Measurements from ENCODE around the gene YBX2. TPM values are rescaled to one million over a fixed set of nuclear protein-coding genes. Genes with fewer than 3 reads are reported as not detected.
"Not testable (repeated sequence)": the region's sequence is repeated elsewhere in the genome, so short reads cannot be mapped to it uniquely, and the experiment has no call there.

YBX2 gene
- total RNA-seq, 1 donor from 2014 or later = 0.96 TPM

DNA sequence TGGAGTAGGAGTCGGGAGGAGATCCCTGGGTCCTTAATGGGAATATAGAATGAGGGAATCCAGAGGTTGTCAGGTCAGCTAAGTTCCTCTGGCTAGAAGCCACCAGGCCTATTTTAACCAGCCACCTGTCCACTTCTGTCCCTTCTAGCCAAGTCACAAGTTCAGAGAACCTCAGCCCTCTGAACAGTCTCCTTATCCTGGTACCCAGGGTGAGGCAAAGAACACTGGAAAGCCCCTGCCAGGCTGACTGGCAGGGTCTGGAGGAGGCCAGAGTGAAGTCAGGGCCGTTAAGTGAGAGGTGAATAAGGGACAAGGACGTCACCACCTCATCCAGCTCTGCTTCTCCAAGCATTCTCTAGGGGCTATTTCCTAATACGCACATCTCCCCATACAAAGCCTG, 45.6 kb downstream of the YBX2 start:
- peak; percentile 1 for DNase-seq (ENCODE audit: low spot score)

DNA sequence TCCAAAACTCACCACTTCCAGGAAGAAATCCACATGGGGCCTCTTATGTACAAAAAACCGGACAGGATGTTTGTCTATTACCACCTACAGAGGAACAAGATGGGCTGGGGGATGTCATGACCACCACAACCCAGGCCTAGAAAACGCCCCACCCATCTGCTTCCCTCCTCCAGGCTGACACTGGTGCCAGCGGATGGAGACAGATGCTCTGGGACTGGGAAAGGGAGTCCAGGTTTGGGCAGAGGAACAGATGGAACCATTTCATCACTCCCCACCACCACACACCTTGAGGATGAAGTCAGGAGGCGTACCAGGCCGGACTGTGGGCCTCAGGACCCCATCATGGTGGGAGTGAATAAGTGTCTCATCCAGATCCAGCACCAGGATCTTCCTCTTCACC, 47.7 kb downstream of the YBX2 start:
- no peak for DNase-seq (ENCODE audit: low spot score)

DNA sequence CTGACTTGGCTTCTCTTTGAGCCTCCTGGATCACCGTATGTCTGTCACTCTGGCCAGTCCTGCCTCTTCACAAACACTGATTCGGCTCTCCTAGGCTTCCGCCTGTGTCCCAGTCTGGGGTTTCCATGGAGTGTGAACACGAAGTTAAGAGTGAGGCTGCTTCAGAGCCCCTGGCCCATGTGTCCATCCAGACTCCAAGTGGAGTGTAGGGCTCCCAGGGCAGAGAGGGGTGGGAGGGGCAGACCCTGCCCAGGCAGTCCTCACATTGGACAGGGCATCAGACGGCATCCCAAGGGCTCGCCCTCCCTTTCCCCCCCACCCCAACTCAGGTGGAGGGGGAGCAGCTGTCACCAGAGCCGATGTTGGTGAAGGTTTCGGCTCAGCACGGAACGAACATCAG, 50.6 kb downstream of the YBX2 start:
- DNase-seq (ENCODE audit: low spot score) = not testable (repeated sequence)

DNA sequence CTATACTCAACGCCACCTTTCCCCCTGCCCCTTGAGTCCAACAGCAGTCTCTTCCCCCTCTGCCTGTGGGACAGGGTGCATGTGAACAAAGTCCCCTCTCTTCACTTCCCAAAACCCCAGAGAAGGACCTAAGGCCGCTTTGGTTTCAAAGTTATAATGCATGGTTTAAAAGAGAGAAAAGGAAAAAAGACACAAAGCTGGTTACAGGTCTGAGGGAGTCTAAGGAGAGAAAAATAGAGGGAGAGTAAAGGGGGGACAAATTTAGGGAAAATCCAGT, 51.0 kb downstream of the YBX2 start:
- no peak for DNase-seq (ENCODE audit: low spot score)

DNA sequence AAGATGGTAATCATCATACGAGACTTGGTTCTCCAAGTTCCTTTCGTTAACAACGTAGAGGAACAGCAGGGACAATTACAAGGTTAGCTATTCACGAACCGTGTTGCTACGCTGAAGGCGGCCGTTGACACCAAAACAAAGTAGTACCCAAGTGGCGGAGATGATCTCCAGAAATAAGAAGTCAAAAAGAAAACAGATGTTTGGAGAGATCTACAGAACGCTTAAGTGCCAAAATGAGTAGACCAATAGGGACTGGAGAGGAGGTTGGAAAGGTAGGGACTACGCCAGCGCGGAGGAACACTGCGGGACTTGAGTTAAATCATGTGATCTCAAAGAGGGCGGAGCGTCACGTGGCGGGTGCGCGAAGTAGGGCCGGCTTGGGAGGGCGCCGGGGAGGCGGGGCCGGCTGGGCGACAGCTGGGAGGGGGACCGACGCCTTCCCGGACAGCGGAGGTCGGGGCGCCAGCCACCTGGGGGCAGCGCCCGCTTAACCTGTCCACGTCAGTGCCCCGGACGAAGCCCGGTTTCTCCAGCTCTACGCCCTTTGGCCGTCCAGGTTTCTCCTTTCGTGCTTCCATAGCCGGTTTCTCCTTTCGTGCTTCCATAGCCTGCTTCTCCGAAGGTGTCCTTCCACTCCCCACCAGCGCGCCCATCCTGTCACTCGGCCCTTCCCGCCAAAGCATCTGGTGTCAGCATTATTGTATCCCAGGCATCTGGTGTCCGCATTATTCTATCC, 51.6 kb downstream of the YBX2 start:
- DNase-seq (ENCODE audit: low spot score) = peak; percentile 98

DNA sequence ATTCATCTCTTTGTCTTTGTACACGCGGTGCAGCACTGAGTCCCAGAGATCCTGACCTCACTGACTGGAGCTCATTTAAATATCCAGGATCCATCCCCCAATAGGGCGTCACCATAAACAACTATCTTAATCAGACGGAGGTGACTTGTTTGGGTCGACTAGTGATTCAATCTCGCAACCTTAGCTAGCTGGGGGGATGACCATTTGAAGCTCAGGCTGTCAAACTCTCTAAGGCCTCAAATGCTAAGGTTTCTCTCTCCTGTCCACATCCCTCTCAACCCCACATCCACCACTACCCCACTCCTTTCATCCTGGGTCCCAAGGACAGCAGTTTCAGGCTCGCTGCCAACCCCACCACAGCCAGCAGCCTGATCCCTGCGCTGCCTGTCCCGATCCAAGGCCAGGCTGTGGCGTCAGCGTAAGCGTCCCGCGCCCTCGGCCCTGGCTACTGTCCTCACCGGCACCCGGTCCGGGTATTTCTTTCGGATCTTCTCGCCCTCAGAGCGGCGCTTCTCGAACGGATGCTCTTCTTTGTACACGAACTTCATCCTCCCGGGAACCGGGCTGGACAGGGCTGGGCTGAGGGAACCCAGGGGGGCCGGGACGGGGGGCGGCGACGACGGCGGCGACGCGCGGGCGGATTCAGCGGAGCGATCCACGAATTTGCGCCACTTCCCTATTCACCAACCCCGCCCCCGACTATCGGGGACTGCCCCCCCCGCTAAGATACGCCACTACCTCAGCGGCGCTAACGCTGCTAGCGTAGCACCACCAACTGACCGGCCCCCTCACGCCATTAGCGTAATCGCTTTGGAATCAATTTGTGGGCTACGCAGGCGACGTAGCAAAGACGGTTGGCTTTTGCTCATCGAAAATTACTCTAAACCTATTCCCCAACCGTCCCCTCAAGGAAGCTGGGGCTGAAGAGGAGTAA, 52.4 kb downstream of the YBX2 start, which contains the start of gene GABARAP:
TSS of gene GABARAP (minus strand) at position 667 of the 934 bp plus-strand sequence. CDS start at position 548, 119 bp downstream.
- peak; percentile 97 for DNase-seq (ENCODE audit: low spot score)

DNA sequence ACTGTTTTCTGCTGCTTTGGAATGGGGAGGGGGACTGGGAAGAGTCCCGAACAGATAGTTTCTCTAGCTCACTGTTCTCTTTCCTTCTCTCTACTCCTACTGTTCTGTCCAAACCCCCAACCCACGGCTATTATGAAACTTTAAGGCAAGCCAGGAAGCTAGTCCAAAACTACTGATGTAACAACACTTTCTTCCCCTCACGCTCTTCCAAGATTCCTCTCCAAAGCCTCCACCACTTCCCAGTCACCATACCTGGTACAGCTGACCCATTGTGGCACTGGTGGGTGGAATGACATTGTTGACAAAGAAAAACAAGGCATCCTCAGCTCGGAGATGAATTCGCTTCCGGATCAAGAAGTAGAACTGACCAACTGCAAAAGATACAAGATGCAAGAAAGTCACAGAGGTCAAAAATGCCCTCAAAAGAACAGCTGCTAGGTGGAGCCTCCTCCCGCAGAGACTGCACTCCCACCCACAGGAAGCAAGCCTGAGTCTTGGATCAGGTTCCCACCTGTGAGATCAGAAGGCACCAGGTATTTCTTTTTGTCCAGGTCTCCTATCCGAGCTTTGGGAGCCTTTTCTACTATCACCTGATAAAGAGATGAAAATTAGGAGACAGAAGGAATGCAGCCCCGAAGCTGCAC, 53.2 kb downstream of the YBX2 start:
- no peak for DNase-seq (ENCODE audit: low spot score)

DNA sequence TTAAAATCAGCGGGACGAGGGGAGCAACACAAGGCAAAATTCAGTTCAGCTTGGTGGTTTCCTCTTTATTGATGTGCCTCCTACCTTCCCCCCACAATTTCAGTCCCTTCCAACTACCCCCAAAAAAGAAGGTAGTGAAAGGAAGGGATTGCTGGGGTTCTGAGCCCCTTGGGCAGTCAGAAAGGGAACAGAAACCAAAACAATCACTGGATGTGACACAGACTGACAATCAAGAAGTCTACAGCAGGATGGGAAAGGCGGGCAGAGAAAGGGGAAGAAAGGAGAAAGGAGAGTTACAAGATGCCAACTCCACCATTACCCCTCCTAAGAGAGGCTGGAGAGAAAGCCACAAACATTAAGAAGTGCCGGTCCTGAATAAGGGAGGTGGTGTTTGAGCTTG, 54.1 kb downstream of the YBX2 start:
- no peak for DNase-seq (ENCODE audit: low spot score)

DNA sequence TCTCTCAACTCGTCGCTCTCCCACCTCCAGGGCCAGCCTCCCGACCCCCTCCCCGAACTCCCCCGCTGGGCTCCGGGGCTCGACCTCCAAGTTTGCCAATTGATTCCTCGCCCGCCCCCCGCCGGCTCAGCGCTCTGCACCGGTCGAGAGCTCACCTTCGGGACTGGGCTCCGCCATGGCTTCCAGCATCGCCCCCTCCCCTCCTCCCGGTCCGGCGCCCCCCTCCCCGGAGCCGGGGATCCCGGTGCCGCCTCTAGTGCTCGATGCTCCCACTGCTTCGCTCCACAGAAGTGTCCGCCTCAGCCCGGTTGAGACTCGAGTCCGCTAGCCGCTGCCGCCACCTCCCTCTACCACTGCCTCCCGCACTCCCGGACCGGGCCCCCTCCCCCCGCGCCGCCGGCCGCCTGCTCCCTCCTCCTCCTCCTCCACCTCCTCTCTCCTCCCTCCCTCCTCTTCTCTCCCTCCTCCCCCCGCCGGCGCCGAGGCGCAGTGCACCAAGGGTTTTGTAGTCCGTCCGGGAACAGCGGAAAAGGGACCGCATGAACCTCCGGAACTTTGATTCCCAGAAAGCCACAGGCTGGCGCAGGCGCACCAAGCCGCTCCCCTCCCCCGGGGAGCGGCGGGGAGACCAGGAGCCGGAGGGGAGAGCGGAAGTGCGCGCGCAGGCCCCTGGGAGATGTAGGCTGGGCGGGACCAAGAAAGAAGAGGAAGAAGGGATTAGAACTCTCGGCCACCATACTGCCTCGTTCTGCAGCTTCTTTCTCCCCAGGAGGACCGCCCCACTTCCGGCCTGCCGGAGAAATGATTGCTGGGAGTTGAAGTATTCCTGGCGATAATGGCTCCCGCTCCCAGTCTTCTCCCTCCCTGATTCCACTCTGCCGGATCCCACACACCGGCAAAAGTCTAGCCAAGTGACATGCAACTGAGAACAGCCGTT, 55.1 kb downstream of the YBX2 start, which contains the start of gene PHF23:
TSS of gene PHF23 (minus strand) at position 367 of the 937 bp plus-strand sequence. CDS start at position 189, 178 bp downstream.
- DNase-seq (ENCODE audit: low spot score) = peak; percentile 100

DNA sequence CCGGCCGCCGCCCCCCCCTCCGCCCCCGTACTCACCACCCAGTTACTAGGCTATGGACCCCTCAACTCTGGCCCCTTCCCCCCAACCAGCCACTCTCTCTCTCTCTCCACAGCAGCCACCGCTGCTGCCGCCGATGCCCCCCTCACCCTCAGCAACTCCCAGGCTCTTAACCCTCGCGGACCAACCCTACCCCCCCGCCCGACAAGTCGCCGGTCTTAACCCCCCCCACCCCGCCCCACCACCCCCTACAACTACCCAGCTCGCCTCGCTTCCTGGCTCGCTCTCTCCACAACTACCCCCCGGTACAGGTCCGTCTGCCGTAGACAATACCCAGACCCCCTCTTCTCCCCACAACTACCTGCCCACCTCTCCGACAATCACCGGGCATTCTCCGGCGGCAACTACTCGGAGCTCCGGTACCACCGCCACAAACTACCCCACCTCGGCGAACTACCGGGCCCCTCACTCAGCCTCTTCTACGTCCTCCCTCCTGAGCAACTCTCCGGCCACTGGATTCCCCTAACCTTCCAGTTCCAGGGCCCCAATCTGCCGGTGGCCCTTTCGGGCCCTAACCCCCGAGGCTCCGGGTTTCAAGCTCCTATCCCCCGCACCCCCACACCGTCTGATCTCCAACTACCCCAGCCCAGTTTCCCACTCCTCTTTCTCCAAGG, 55.9 kb downstream of the YBX2 start:
- DNase-seq (ENCODE audit: low spot score) = no peak

Other genes with a start within 250 kb of the YBX2 start
- not detected for gene CLEC10A, start 214.4 kb downstream of the YBX2 start, total RNA-seq (ENCODE audit: insufficient read depth, low replicate concordance)
- not detected for gene ASGR2, start 179.8 kb downstream of the YBX2 start, total RNA-seq (ENCODE audit: insufficient read depth, low replicate concordance)
- 1.2 TPM for gene ASGR1, start 115.3 kb downstream of the YBX2 start, total RNA-seq (ENCODE audit: insufficient read depth, low replicate concordance)
- gene DLG4, start 74.8 kb downstream of the YBX2 start, total RNA-seq (ENCODE audit: insufficient read depth, low replicate concordance) = 18.3 TPM
- gene ACADVL, start 74.7 kb downstream of the YBX2 start, total RNA-seq (ENCODE audit: insufficient read depth, low replicate concordance) = 147 TPM
- gene DVL2, start 60.1 kb downstream of the YBX2 start, total RNA-seq (ENCODE audit: insufficient read depth, low replicate concordance) = 64.8 TPM
- gene PHF23, start 55.2 kb downstream of the YBX2 start, total RNA-seq (ENCODE audit: insufficient read depth, low replicate concordance) = 29.1 TPM
- gene GABARAP, start 52.2 kb downstream of the YBX2 start, total RNA-seq (ENCODE audit: insufficient read depth, low replicate concordance) = 240 TPM
- gene CTDNEP1, start 42.9 kb downstream of the YBX2 start, total RNA-seq (ENCODE audit: insufficient read depth, low replicate concordance) = 15.4 TPM
- gene ELP5, start 42.4 kb downstream of the YBX2 start, total RNA-seq (ENCODE audit: insufficient read depth, low replicate concordance) = 13.7 TPM
- 14.2 TPM for gene CLDN7, start 32.2 kb downstream of the YBX2 start, total RNA-seq (ENCODE audit: insufficient read depth, low replicate concordance)
- 7.7 TPM for gene SLC2A4, start 12.9 kb downstream of the YBX2 start, total RNA-seq (ENCODE audit: insufficient read depth, low replicate concordance)
- 136 TPM for gene EIF5A, start 13.0 kb upstream of the YBX2 start, total RNA-seq (ENCODE audit: insufficient read depth, low replicate concordance)
- 20.5 TPM for gene GPS2, start 20.7 kb upstream of the YBX2 start, total RNA-seq (ENCODE audit: insufficient read depth, low replicate concordance)
- gene NEURL4, start 34.7 kb upstream of the YBX2 start, total RNA-seq (ENCODE audit: insufficient read depth, low replicate concordance) = 35.6 TPM
- 5.3 TPM for gene ACAP1, start 41.9 kb upstream of the YBX2 start, total RNA-seq (ENCODE audit: insufficient read depth, low replicate concordance)
- 18.3 TPM for gene KCTD11, start 57.5 kb upstream of the YBX2 start, total RNA-seq (ENCODE audit: insufficient read depth, low replicate concordance)
- gene TMEM95, start 60.5 kb upstream of the YBX2 start, total RNA-seq (ENCODE audit: insufficient read depth, low replicate concordance) = not detected
- gene TNK1, start 86.5 kb upstream of the YBX2 start, total RNA-seq (ENCODE audit: insufficient read depth, low replicate concordance) = 12.8 TPM
- gene PLSCR3, start 99.9 kb upstream of the YBX2 start, total RNA-seq (ENCODE audit: insufficient read depth, low replicate concordance) = 21.9 TPM
- gene TMEM256, start 109.5 kb upstream of the YBX2 start, total RNA-seq (ENCODE audit: insufficient read depth, low replicate concordance) = 89.3 TPM
- 4.8 TPM for gene NLGN2, start 113.2 kb upstream of the YBX2 start, total RNA-seq (ENCODE audit: insufficient read depth, low replicate concordance)
- not detected for gene SPEM1, start 125.7 kb upstream of the YBX2 start, total RNA-seq (ENCODE audit: insufficient read depth, low replicate concordance)
- not detected for gene SPEM2, start 131.0 kb upstream of the YBX2 start, total RNA-seq (ENCODE audit: insufficient read depth, low replicate concordance)
- 0.96 TPM for gene SPEM3, start 134.2 kb upstream of the YBX2 start, total RNA-seq (ENCODE audit: insufficient read depth, low replicate concordance)
- gene TMEM102, start 140.8 kb upstream of the YBX2 start, total RNA-seq (ENCODE audit: insufficient read depth, low replicate concordance) = 1.9 TPM
- gene FGF11, start 144.9 kb upstream of the YBX2 start, total RNA-seq (ENCODE audit: insufficient read depth, low replicate concordance) = 12.8 TPM
- 8.9 TPM for gene CHRNB1, start 150.4 kb upstream of the YBX2 start, total RNA-seq (ENCODE audit: insufficient read depth, low replicate concordance)
- 18.1 TPM for gene ZBTB4, start 185.0 kb upstream of the YBX2 start, total RNA-seq (ENCODE audit: insufficient read depth, low replicate concordance)
- 0.24 TPM for gene SLC35G6, start 186.8 kb upstream of the YBX2 start, total RNA-seq (ENCODE audit: insufficient read depth, low replicate concordance)
- gene POLR2A, start 189.7 kb upstream of the YBX2 start, total RNA-seq (ENCODE audit: insufficient read depth, low replicate concordance) = 40.7 TPM

All from umbilical cord (tissue), 2 donors.